HepG2 (cell line): ENCODE measurements around the gene USE1. TPM values are rescaled to one million over a fixed set of nuclear protein-coding genes. Genes with fewer than 3 reads are reported as not detected.

Source experiments
- DNMT1 ChIP-seq: sonication (generic); formaldehyde crosslinking; IDR thresholded peaks from 2 replicates; pipeline ENCODE4 v1.5.1; 2020; ENCODE audit warnings: mild to moderate bottlenecking, missing genetic modification reagents
- IRF1 ChIP-seq: sonication (generic); formaldehyde crosslinking; IDR thresholded peaks from 2 replicates; pipeline ENCODE4 v1.4.0; 2020; ENCODE audit warnings: low read depth, mild to moderate bottlenecking, missing genetic modification reagents
- NFE2 ChIP-seq: sonication (generic); formaldehyde crosslinking; IDR thresholded peaks from 2 replicates; pipeline ENCODE4 v1.4.0; 2020; ENCODE audit warnings: missing genetic modification reagents
- PHB2 ChIP-seq: fragments of 450-650 bp; IDR thresholded peaks from 2 replicates; pipeline ENCODE4 v1.6.1; 2018; ENCODE audit not compliant: partially characterized antibody
- RBFOX2 ChIP-seq: fragments of 200-400 bp; formaldehyde crosslinking; IDR thresholded peaks from 2 replicates; pipeline ENCODE4 v1.6.1; 2017; ENCODE audit warnings: low read depth, mild to moderate bottlenecking, low read length
- RFX3 ChIP-seq: IDR thresholded peaks from 2 replicates; pipeline ENCODE4 v1.6.1; 2016; ENCODE audit warnings: missing biosample characterization, missing genetic modification reagents
- SIX4 ChIP-seq: sonication (generic); formaldehyde crosslinking; IDR thresholded peaks from 2 replicates; pipeline ENCODE4 v1.4.0; 2020; ENCODE audit warnings: missing genetic modification reagents
- SRY ChIP-seq: sonication (generic); formaldehyde crosslinking; IDR thresholded peaks from 2 replicates; pipeline ENCODE4 v1.8.0; 2022; ENCODE audit warnings: mild to moderate bottlenecking, missing genetic modification reagents
- ZNF570 ChIP-seq: sonication (generic); formaldehyde crosslinking; IDR thresholded peaks from 2 replicates; pipeline ENCODE4 v1.4.0; 2020; ENCODE audit warnings: mild to moderate bottlenecking, missing genetic modification reagents, borderline replicate concordance
- ZNF615 ChIP-seq: sonication (generic); formaldehyde crosslinking; IDR thresholded peaks from 2 replicates; pipeline ENCODE4 v1.5.0; 2020; ENCODE audit warnings: mild to moderate bottlenecking, missing genetic modification reagents, borderline replicate concordance
- ZNF652 ChIP-seq: IDR thresholded peaks from 2 replicates; pipeline ENCODE4 v1.6.1; 2016; ENCODE audit warnings: low read depth, borderline replicate concordance
- ZNF710 ChIP-seq: sonication (generic); formaldehyde crosslinking; IDR thresholded peaks from 2 replicates; pipeline ENCODE4 v1.5.0; 2020; ENCODE audit warnings: mild to moderate bottlenecking, missing genetic modification reagents, borderline replicate concordance
- polyA plus RNA-seq, 8 experiments: library from polyadenylated mRNA; depleted of rRNA in 3 of 8; stranded (reverse) in 7 of 8; unstranded in 1 of 8; fragments of >200 nt; fragmentation: Illumina TruSeq in 4 of 8; extraction: Trizol in 4 of 8; gene quantifications; 2 replicates each; pipeline versions ENCODE4 v1.2.1 to v1.2.3, GENCODE V29; 2011 to 2016; ENCODE audit warnings: low read depth in 4 of 8, missing spikeins in 1 of 8, mixed read lengths in 1 of 8; ENCODE audit not compliant: insufficient read depth in 1 of 8
- total RNA-seq, 5 experiments: library from RNA; depleted of rRNA; stranded (reverse); fragments of >200 nt; fragmentation: Illumina TruSeq; extraction: Trizol; gene quantifications; 2 replicates each; pipeline ENCODE4 v1.2.3, GENCODE V29; 2016; ENCODE audit warnings: low read depth in 1 of 5
- TF ChIP-seq, protein P1 (sequence below): sonication (generic); formaldehyde crosslinking; IDR thresholded peaks from 2 replicates; pipeline ENCODE4 v1.5.0; 2020; ENCODE audit warnings: missing genetic modification reagents, mild to moderate bottlenecking, borderline replicate concordance
- TF ChIP-seq, protein P2 (sequence below): sonication (generic); formaldehyde crosslinking; IDR thresholded peaks from 2 replicates; pipeline ENCODE4 v1.4.0; 2020; ENCODE audit warnings: missing genetic modification reagents, mild to moderate bottlenecking, borderline replicate concordance
- TF ChIP-seq, protein P3 (sequence below): sonication (generic); formaldehyde crosslinking; IDR thresholded peaks from 2 replicates; pipeline ENCODE4 v1.4.0; 2020; ENCODE audit warnings: missing genetic modification reagents
- TF ChIP-seq, protein P4 (sequence below): fragments of 450-650 bp; IDR thresholded peaks from 2 replicates; pipeline ENCODE4 v1.6.1; 2016
- TF ChIP-seq, protein P5 (sequence below): sonication (generic); formaldehyde crosslinking; conservative IDR thresholded peaks from 2 replicates; pipeline ENCODE4 v1.4.0; 2020; ENCODE audit warnings: missing genetic modification reagents

USE1 gene
- total and polyA plus RNA-seq, 2 of the 13 experiments (the other 11 are each of a cell fraction or from before 2014, with no cell fraction given) = 9.9 to 17.6 TPM

- TF ChIP-seq, protein P1, sequence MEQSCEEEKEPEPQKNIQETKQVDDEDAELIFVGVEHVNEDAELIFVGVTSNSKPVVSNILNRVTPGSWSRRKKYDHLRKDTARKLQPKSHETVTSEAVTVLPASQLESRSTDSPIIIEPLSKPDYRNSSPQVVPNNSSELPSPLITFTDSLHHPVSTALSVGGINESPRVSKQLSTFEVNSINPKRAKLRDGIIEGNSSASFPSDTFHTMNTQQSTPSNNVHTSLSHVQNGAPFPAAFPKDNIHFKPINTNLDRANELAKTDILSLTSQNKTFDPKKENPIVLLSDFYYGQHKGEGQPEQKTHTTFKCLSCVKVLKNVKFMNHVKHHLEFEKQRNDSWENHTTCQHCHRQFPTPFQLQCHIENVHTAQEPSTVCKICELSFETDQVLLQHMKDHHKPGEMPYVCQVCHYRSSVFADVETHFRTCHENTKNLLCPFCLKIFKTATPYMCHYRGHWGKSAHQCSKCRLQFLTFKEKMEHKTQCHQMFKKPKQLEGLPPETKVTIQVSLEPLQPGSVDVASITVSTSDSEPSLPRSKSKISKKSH = peak; percentile 89; the same call in 1 of the 2 replicates
- TF ChIP-seq ZNF615 (no peak), PHB2 (no peak), SIX4 (CRISPR knock-in tag) (peak; percentile 37; the same call in 1 of the 2 replicates), NFE2 (CRISPR knock-in tag) (no peak), DNMT1 (CRISPR knock-in tag) (no peak), RBFOX2 (peak; percentile 97), ZNF570 (CRISPR knock-in tag) (no peak), ZNF710 (CRISPR knock-in tag) (peak; percentile 69; the same call in 1 of the 2 replicates), RFX3 (CRISPR knock-in tag) (no peak), ZNF652 (CRISPR knock-in tag) (peak; percentile 60; the same call in 1 of the 2 replicates), IRF1 (CRISPR knock-in tag) (no peak), SRY (CRISPR knock-in tag) (peak; percentile 76; the same call in 1 of the 2 replicates)
- TF ChIP-seq, protein P2, sequence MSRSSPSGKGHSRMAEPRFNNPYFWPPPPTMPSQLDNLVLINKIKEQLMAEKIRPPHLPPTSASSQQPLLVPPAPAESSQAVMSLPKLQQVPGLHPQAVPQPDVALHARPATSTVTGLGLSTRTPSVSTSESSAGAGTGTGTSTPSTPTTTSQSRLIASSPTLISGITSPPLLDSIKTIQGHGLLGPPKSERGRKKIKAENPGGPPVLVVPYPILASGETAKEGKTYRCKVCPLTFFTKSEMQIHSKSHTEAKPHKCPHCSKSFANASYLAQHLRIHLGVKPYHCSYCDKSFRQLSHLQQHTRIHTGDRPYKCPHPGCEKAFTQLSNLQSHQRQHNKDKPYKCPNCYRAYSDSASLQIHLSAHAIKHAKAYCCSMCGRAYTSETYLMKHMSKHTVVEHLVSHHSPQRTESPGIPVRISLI (CRISPR knock-in tag) = no peak
- TF ChIP-seq, protein P3, sequence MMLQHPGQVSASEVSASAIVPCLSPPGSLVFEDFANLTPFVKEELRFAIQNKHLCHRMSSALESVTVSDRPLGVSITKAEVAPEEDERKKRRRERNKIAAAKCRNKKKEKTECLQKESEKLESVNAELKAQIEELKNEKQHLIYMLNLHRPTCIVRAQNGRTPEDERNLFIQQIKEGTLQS (CRISPR knock-in tag) = no peak
- TF ChIP-seq, protein P4, sequence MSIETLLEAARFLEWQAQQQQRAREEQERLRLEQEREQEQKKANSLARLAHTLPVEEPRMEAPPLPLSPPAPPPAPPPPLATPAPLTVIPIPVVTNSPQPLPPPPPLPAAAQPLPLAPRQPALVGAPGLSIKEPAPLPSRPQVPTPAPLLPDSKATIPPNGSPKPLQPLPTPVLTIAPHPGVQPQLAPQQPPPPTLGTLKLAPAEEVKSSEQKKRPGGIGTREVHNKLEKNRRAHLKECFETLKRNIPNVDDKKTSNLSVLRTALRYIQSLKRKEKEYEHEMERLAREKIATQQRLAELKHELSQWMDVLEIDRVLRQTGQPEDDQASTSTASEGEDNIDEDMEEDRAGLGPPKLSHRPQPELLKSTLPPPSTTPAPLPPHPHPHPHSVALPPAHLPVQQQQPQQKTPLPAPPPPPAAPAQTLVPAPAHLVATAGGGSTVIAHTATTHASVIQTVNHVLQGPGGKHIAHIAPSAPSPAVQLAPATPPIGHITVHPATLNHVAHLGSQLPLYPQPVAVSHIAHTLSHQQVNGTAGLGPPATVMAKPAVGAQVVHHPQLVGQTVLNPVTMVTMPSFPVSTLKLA = no peak
- TF ChIP-seq, protein P5, sequence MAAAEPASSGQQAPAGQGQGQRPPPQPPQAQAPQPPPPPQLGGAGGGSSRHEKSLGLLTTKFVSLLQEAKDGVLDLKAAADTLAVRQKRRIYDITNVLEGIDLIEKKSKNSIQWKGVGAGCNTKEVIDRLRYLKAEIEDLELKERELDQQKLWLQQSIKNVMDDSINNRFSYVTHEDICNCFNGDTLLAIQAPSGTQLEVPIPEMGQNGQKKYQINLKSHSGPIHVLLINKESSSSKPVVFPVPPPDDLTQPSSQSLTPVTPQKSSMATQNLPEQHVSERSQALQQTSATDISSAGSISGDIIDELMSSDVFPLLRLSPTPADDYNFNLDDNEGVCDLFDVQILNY (CRISPR knock-in tag) = 0 out of 2 replicates have a peak, but pooled peaks have one; percentile 29
Observed at GRCh38 chr19:17215127-17215971, at the start of gene USE1 (continued).
